H7 (cell line): ENCODE data around the gene KCNIP4. TPM values are rescaled to one million over a fixed set of nuclear protein-coding genes. Genes with fewer than 3 reads are reported as not detected.
"Not testable (repeated sequence)": the region's sequence is repeated elsewhere in the genome, so short reads cannot be mapped to it uniquely, and the experiment has no call there.

Source experiments
- DNase-seq: peaks from one replicate; pipeline ENCODE4 v3.0.0; 2012
- H3K27me3 ChIP-seq: 2 replicates; pipeline ENCODE4 v1.6.0; 2011; ENCODE audit warnings: mild to moderate bottlenecking, low read length; ENCODE audit not compliant: control insufficient read depth, insufficient read depth
- H3K36me3 ChIP-seq: replicated peaks from 2 replicates; pipeline ENCODE4 v1.5.1; 2011; ENCODE audit warnings: low read length; ENCODE audit not compliant: control insufficient read depth, insufficient read depth
- H3K4me3 ChIP-seq: 2 replicates; pipeline ENCODE4 v1.5.1; 2011; ENCODE audit warnings: low read depth, mild to moderate bottlenecking, control low read depth, low read length, moderate library complexity; ENCODE audit not compliant: insufficient read depth
- total RNA-seq: library from RNA; depleted of rRNA; stranded (reverse); fragments of >200 nt; shearing (Covaris generic); gene quantifications from 2 replicates; pipeline ENCODE4 v1.2.3, GENCODE V29; 2014

KCNIP4 gene
- total RNA-seq, 1 experiment from 2014 or later, result not detected

GRCh38 chr4:21385706-21386105 lies 562.9 kb downstream of the KCNIP4 start:
- Histone ChIP-seq H3K4me3 (no peak overlapping the region), H3K36me3 (no peaks in the 10 kb centered on the region), H3K27me3 (no peaks in the 10 kb centered on the region)
- no peak for DNase-seq

GRCh38 chr4:21384609-21385008 lies 564.0 kb downstream of the KCNIP4 start:
- no peak for DNase-seq
- no peaks in the 10 kb centered on the region for H3K27me3 ChIP-seq
- no peak overlapping the region for H3K4me3 ChIP-seq
- no peaks in the 10 kb centered on the region for H3K36me3 ChIP-seq

GRCh38 chr4:21380861-21381260 lies 567.7 kb downstream of the KCNIP4 start:
- H3K4me3 ChIP-seq, result no peak overlapping the region
- no peak for DNase-seq
- no peaks in the 10 kb centered on the region for H3K36me3 ChIP-seq
- no peaks in the 10 kb centered on the region for H3K27me3 ChIP-seq

GRCh38 chr4:21377046-21377445 lies 571.5 kb downstream of the KCNIP4 start:
- H3K27me3 ChIP-seq, result no peaks in the 10 kb centered on the region
- no peaks in the 10 kb centered on the region for H3K36me3 ChIP-seq
- no peak for DNase-seq
- H3K4me3 ChIP-seq, result no peak overlapping the region

- no peak for DNase-seq
- no peaks in the 10 kb centered on the region for H3K36me3 ChIP-seq
- no peak overlapping the region for H3K4me3 ChIP-seq
- H3K27me3 ChIP-seq, result no peaks in the 10 kb centered on the region
These were observed 572.4 kb downstream of the KCNIP4 start for GRCh38 chr4:21376176-21376575.

DNA sequence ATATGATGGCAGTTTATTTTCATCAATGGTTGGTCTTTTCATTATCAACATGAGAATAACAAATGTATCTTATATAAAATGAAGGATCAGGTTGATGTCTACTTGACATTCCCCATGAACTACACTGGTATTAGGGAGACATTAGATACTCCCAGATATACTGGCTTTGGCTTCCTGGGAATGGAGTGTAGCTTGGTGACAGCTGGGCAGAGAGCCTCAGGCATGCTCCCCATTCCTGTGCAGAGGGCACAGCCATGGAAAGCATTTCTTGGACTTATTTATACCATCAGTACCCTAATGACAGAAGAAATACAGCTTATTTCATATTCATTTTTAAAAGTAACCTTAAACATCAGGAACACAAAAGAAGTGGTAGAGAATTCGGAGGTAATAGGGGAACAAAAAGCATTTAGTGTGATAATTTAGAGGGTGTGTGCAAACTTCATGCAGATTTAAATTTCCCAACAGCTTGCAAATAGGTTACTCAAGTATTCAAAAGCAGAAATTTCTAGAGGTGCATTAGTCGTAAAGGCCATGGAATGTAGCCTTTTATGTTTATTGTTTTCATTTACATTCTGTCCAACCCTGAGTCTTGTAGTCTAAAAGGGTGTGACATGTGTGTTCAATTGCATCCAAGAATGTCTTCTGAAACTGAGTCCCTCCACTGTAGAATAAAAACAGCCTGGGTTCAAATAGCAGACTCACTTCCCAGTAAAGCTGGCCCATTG lies 573.8 kb downstream of the KCNIP4 start:
- H3K4me3 ChIP-seq, result no peak overlapping the region
- no peaks in the 10 kb centered on the region for H3K36me3 ChIP-seq
- no peak for DNase-seq
- H3K27me3 ChIP-seq, result no peaks in the 10 kb centered on the region

GRCh38 chr4:21367567-21367966 lies 581.0 kb downstream of the KCNIP4 start:
- DNase-seq, result no peak
- no peaks in the 10 kb centered on the region for H3K36me3 ChIP-seq
- no peaks in the 10 kb centered on the region for H3K27me3 ChIP-seq
- H3K4me3 ChIP-seq, result no peak overlapping the region

DNA sequence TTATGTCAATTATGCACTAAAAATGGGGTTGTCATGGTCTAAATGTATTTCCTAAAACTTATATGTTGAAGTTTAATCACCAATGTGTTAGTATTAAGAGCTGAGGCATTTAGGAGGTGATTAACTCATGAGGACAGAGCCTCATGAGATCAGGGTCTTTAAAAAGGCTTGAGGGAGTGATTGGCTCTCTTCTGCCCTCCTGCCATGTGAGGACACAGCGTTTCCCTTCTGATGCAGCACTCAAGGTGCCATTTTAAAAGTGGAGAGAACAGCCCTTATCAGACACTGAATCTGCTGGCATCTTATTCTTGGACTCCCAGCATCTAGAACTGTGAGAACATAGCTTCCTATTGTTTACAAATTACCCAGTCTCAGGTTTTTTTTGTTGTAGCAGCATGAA lies 581.7 kb downstream of the KCNIP4 start:
- Histone ChIP-seq H3K4me3 (no peak overlapping the region), H3K27me3 (no peaks in the 10 kb centered on the region), H3K36me3 (no peaks in the 10 kb centered on the region)
- DNase-seq, result no peak

GRCh38 chr4:21366312-21366711 lies 582.3 kb downstream of the KCNIP4 start:
- H3K4me3 ChIP-seq, result no peak overlapping the region
- no peaks in the 10 kb centered on the region for H3K27me3 ChIP-seq
- H3K36me3 ChIP-seq, result no peaks in the 10 kb centered on the region
- DNase-seq, result no peak

- H3K4me3 ChIP-seq, result no peak overlapping the region
- DNase-seq, result no peak
- no peaks in the 10 kb centered on the region for H3K36me3 ChIP-seq
- H3K27me3 ChIP-seq, result no peaks in the 10 kb centered on the region
These were observed 584.9 kb downstream of the KCNIP4 start for GRCh38 chr4:21363701-21364100.

GRCh38 chr4:21352354-21352753 lies 596.2 kb downstream of the KCNIP4 start:
- not testable (repeated sequence) for H3K4me3 ChIP-seq, DNase-seq, H3K27me3 ChIP-seq, H3K36me3 ChIP-seq

- Histone ChIP-seq H3K27me3 (no peaks in the 10 kb centered on the region; the same call in 1 of the 2 replicates), H3K36me3 (no peaks in the 10 kb centered on the region), H3K4me3 (no peak overlapping the region)
- DNase-seq, result no peak
These were observed 601.4 kb downstream of the KCNIP4 start for GRCh38 chr4:21347142-21347541.

- no peak overlapping the region for H3K4me3 ChIP-seq
- no peaks in the 10 kb centered on the region for H3K36me3 ChIP-seq
- H3K27me3 ChIP-seq, result no peaks in the 10 kb centered on the region
- no peak for DNase-seq
These were observed 620.4 kb downstream of the KCNIP4 start for GRCh38 chr4:21327976-21328700.

DNA sequence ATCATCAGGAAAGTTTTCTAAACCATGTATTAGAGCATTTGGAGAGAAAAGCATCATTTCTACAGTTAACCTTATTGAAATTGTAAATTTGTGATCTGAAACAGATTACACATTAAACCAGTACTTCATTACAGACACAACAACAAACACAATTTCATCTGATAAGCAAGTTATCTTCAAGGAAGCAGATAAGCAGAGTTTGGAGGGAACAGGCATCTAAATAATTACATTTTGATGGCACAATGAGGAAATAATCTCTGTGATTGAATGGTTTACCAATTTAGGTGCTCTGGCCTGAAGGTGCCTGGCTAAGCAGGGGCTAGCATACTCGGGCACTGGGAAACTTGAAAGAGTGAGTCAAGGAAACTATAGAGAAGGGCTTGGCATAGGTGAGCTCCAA lies 628.5 kb downstream of the KCNIP4 start:
- DNase-seq, result no peak
- no peaks in the 10 kb centered on the region for H3K27me3 ChIP-seq
- no peaks in the 10 kb centered on the region for H3K36me3 ChIP-seq
- H3K4me3 ChIP-seq, result no peak overlapping the region

GRCh38 chr4:21307709-21308108 lies 640.9 kb downstream of the KCNIP4 start:
- peaks cover 4% of the 10 kb centered on the region for H3K27me3 ChIP-seq
- H3K36me3 ChIP-seq, result no peaks in the 10 kb centered on the region
- no peak overlapping the region for H3K4me3 ChIP-seq
- no peak for DNase-seq
